Urinary bladder (tissue), 4 donors: ENCODE results near the gene RASGRF1. TPM values are rescaled to one million over a fixed set of nuclear protein-coding genes. Genes with fewer than 3 reads are reported as not detected.
A peak's percentile ranks its signal among the peaks of the same experiment; 100 is the strongest.

Experiments used
- DNase-seq: peaks from one replicate; pipeline ENCODE4 v3.0.0-alpha.2; 2015; ENCODE audit errors: extremely low spot score
- H3K27ac ChIP-seq: one replicate; pipeline ENCODE4 v1.5.1; 2013; ENCODE audit warnings: low read depth, mild to moderate bottlenecking, moderate library complexity
- H3K36me3 ChIP-seq: one replicate; pipeline ENCODE4 v1.6.1; 2013; ENCODE audit warnings: mild to moderate bottlenecking, moderate library complexity; ENCODE audit not compliant: insufficient read depth
- H3K4me1 ChIP-seq: one replicate; pipeline ENCODE4 v1.6.1; 2013; ENCODE audit warnings: mild to moderate bottlenecking, moderate library complexity; ENCODE audit not compliant: insufficient read depth
- H3K4me3 ChIP-seq: one replicate; pipeline ENCODE4 v1.5.1; 2013; ENCODE audit warnings: low read depth, low read length
- WGBS: extraction: QIAGEN DNeasy Blood & Tissue Kit; methylation state at CpG from one replicate; pipeline ENCODE4 v1.1.7; 2013; 5-methylcytosine and 5-hydroxymethylcytosine counted together
- polyA plus RNA-seq: library from polyadenylated mRNA; stranded (reverse); fragments of 200-250 nt; gene quantifications from one replicate; pipeline ENCODE4 v1.2.3, GENCODE V29; 2013
- total RNA-seq: library from RNA; depleted of rRNA; stranded (reverse); fragments of >200 nt; gene quantifications from one replicate; pipeline ENCODE4 v1.2.3, GENCODE V29; 2014
- donor health status: healthy with polysubstance abuse.
- donor health status: healthy.

RASGRF1 gene
- total and polyA plus RNA-seq, 2 donors, result 0.10 to 0.48 TPM

DNA sequence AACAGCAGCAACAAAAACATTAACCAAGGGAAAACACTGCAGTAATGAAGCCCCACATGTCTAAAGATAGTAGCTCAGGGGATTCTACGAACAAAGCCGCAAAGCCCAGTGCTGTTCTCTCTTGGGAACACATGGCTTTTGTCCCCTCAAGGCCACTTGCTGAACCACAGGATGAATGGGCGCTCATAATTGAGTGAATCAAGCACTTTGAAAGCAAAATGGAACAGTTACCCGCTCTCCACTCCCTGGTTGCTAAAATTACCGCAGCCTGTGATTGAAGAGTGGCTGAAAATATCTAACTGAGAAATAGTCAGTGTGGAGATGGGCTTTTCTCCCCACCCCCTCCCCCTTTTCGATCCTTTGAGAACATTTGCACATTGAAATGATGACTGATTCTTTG is 39.6 kb downstream of the RASGRF1 start:
- no peak for DNase-seq
- Histone ChIP-seq H3K27ac (no peak overlapping the region), H3K4me1 (no peaks in the 10 kb centered on the region), H3K4me3 (no peak overlapping the region), H3K36me3 (no peaks in the 10 kb centered on the region)
- WGBS, result 79% methylated on average over 6 of the region's 6 CpGs

DNA sequence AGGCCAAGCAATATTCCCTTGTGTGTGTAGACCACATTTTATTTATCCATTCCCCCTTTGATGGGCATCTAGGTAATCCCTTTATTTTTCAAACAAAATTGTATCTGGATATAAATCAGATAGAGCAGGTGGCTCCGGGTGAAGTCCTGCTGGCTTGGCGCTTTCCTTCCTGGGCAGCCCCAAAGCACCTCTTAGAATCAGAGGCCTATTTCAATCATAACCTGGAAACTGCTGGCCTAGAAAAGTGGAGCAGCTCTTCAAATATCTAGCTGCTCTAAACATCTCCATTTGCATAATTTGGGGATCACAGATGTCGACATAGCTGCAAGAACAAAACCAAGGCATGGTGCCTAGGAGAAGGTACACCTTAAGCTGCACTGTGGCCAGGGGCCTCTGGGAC is 40.2 kb downstream of the RASGRF1 start:
- DNase-seq, result no peak
- no peaks in the 10 kb centered on the region for H3K36me3 ChIP-seq
- no peak overlapping the region for H3K27ac ChIP-seq
- H3K4me1 ChIP-seq, result no peaks in the 10 kb centered on the region
- WGBS, result 87% methylated on average over 3 of the region's 3 CpGs
- no peak overlapping the region for H3K4me3 ChIP-seq

DNA sequence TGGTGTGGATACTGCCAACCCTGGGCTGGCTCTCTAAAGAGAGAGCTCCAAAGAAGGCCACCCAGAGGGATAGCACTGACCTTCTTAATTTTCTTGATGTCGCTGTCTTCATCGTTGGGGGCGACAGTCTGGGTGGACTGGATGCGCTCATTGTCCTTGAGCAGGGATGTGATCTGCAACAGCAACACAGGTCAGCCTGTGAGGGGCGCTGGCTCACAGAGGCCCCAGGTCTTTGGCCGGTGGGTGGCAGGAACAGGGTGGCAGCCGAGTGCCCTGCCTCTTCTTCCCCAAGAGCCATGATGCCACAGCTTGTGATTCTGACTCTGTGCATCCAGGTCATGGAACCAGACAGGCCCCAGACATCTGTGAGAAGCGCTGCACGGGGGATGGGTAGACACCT is 41.2 kb downstream of the RASGRF1 start:
- H3K4me1 ChIP-seq, result no peaks in the 10 kb centered on the region
- no peak overlapping the region for H3K4me3 ChIP-seq
- H3K36me3 ChIP-seq, result no peaks in the 10 kb centered on the region
- WGBS, result 90% methylated on average over 9 of the region's 9 CpGs
- H3K27ac ChIP-seq, result no peak overlapping the region
- DNase-seq, result no peak

DNA sequence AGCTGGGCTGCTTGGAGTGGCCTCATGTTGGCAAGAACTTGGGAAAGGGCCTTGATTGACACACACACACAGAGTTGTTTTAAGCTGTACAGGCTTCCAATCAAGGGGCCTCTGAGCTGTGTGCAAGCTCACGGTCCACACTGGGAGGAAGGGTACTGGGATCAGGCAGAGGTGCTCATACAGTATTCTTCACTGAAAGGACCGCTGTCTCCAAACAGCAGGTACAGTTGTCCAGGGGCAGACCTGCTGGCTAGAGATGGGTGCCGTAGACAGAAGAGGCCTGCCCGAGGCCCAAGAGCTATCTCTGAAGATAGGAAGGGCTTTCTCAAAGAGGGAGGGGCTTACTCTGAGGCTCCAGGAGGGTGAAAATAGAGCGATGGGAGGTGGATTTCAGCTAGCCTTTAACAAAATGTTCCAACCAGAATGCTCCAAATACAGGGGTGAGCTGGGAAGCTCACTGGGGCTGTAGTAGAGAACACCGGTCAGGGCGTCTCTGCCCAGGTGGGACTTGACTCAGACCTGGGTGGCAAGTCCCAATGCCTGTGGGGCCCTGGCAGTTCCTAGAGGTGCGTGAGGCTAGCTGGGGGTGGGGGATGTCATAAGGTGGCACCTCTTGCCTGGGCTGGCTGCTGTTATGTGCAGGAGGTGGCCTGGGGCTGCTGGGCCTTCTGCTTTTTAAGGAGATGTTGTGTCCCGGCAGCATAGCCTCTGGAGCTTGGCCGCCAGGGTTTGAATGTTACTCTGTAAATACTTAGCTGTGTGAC is 42.7 kb downstream of the RASGRF1 start:
- no peak overlapping the region for H3K27ac ChIP-seq
- 85% methylated on average over 10 of the region's 10 CpGs for WGBS
- no peaks in the 10 kb centered on the region for H3K4me1 ChIP-seq
- DNase-seq, result no peak
- no peaks in the 10 kb centered on the region for H3K36me3 ChIP-seq
- H3K4me3 ChIP-seq, result no peak overlapping the region

DNA sequence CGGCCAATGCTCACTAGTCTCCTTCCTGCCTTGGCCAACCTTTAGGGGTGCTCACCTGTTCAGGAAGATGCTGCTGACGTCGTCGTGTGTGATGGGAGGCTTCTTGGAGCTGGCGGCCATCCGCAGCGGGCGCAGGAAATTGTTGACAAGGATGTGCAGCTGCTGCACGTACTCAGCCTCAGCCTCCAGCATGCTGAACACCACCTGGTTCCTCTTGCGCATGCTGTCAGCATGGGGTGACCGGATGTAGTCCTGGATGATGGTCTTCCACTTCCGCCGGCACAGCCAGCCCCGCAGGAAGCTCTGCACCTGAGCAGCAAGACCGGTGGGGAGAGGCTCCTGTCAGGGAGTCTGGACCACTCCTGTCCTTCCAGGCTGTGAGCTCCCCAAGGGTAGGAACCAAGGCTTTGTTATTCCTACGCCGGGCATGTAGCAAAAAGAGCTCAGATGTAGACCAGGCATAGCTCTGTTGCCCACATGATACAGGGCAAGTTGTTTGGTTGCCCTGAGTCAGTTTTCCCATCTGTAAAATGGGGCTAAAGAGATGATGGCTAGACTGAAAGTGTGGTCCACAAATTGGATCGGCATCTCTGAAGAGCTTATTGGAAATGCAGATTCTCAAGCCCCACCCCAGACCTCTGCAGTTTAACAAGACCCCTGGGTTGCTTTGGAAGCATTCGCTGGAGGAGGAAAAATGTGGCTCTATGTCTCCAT is 43.7 kb downstream of the RASGRF1 start:
- no peak for DNase-seq
- H3K27ac ChIP-seq, result no peak overlapping the region
- H3K4me3 ChIP-seq, result no peak overlapping the region
- no peaks in the 10 kb centered on the region for H3K36me3 ChIP-seq
- 85% methylated on average over 19 of the region's 19 CpGs for WGBS
- no peaks in the 10 kb centered on the region for H3K4me1 ChIP-seq

DNA sequence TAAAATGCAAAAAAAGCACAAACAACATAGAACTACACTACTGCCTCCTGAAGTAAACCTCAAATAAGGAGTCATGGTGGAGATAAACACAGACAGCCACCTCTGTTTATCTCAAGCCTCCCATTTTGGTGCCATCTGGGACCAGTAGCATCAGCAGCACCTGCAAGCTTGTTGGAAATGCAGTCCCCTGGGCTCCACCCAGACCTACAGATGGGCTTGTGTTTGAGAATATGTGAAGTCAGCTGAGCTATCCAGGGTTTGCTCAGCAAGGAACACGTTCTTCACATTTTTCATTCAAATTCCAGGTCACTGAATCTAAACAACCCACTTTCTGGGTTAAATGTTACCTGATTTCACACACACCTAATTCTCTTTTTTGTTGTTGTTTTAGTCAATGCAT is 45.5 kb downstream of the RASGRF1 start:
- H3K4me3 ChIP-seq, result no peak overlapping the region
- H3K36me3 ChIP-seq, result no peaks in the 10 kb centered on the region
- no peak for DNase-seq
- no peak overlapping the region for H3K27ac ChIP-seq
- WGBS, result 57% methylated on average over 1 of the region's 1 CpG
- no peaks in the 10 kb centered on the region for H3K4me1 ChIP-seq

DNA sequence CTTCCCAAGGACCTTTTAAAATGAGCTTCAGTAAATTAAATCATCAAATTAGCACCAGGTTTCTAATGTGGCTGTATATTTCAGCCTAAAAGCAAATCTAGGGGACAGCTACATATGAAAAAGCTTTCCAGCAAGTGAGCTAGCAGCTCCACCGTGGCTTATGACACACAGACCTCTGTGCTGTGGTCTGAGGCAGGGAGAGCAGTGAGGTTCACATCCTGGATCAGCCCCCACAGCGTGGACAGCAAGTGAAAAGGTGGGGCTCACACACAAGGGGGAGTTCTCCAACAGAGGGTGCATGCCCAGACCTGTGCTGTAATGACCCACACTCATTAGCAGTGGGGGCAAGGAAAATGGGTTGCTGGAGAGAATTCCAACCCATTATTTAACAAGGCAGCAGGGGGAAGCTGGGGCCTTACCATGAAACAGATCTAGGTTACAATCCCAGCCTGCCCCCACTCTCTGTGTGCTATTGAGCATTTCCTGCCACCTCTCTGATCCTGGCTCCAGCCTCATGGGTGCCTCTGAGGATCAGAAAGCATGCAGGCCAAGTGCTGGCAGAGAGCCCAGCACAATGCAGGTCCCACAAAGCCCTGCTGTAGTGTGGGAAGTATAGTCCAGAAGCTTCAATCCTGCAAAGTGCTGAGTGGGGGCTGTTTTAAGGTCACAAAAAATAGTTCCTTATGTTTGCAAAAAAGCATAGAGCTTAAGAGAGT is 48.2 kb downstream of the RASGRF1 start:
- 63% methylated on average over 2 of the region's 2 CpGs for whole genome bisulfite sequencing
- no peak for DNase-seq
- Histone ChIP-seq H3K4me3 (no peak overlapping the region), H3K4me1 (no peaks in the 10 kb centered on the region), H3K27ac (no peak overlapping the region), H3K36me3 (no peaks in the 10 kb centered on the region)

DNA sequence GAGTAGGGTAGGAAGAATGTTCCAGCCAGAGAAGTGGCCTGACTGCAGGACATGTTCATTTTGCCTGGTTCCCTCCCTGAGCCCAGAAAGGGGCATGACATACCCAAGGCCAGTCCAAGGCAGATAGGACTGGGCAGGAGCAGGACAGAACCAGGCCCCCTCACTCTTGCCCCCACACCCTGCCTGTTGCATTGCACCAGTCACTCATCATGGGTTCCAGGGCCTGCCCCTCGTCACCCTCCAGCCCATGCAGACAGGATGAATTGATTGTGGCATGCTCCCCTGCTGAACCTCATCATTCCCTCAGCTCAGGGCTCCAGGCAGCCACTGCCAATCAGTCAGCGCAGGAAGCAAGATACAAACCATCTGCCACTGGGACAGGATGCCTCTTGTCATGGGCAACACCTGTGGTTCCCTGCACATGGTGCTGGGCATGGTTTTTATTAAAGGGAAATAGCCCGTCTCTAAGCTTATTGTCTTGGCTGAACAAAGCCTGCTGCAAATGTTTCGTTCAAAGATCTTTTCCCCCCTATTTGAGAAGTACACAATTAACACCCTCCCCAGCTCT is 48.9 kb downstream of the RASGRF1 start:
- no peak for DNase-seq
- 65% methylated on average over 4 of the region's 4 CpGs for WGBS

DNA sequence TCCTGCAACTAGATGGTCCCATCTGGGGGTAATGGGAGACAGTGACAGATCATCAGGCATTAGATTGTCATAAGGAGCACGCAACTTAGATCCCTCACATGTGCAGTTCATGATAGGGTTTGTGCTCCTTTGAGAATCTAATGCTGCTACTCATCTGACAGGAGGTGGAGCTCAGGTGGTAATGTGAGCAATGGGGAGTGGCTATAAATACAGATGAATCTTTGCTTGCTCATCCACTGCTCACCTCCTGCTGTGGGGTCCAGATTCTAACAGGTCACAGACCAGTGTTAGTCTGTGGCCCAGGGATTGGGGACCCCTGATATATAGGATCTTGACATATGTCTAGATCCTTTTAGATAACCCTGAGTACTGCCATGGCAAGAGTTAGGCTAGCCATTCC is 52.7 kb downstream of the RASGRF1 start:
- Histone ChIP-seq H3K36me3 (no peaks in the 10 kb centered on the region), H3K27ac (no peak overlapping the region), H3K4me3 (no peak overlapping the region), H3K4me1 (no peaks in the 10 kb centered on the region)
- DNase-seq, result no peak
- WGBS, result 88% methylated on average over 1 of the region's 1 CpG

More for the DNA sequence above, 48.9 kb downstream of the RASGRF1 start:
- H3K4me3 ChIP-seq, result no peak overlapping the region
- H3K36me3 ChIP-seq, result no peaks in the 10 kb centered on the region
- no peaks in the 10 kb centered on the region for H3K4me1 ChIP-seq
- no peak overlapping the region for H3K27ac ChIP-seq

DNA sequence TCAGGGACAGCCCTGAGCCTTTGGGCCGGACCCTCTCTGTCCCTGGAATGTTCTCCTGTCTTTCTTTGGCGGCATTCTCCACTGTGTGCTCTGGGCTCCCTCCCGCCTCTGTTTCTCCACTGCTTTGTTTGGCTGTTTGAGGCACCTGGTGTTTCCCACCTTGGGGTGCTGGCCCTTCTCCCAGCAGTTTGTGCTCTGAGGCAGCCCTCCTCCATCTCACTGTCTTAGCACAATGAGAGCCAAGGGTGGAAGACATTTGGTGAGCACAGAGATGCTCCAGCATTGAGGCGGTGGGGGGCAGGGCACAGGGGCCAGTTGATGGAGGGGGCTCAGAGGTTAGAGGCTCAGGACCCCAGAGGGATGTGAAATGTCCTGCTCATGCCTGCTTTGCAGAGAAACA is 54.3 kb downstream of the RASGRF1 start:
- WGBS, result 79% methylated on average over 4 of the region's 4 CpGs
- H3K36me3 ChIP-seq, result no peaks in the 10 kb centered on the region
- no peaks in the 10 kb centered on the region for H3K4me1 ChIP-seq
- H3K27ac ChIP-seq, result no peak overlapping the region
- DNase-seq, result no peak
- H3K4me3 ChIP-seq, result no peak overlapping the region

DNA sequence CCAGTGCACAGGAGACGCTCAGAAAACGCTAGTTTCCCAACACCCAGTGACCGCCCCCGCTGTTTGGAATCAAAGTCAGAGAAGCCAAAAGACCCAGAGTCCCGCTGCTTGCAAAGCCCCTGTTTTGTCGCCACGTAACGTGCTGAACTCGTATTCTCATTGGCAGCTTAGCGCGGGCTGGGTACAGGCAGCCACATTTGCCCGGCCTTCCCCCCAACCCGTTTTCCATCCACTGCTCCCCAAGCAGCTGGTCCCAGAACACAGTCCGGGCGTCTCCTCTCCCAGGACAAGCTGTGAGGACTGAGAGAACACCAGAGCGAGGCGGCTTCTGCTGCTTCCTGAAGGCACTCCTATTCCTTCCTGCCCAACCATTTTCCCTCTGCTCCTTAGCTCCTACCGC is 54.8 kb downstream of the RASGRF1 start:
- no peaks in the 10 kb centered on the region for H3K36me3 ChIP-seq
- no peak for DNase-seq
- H3K4me1 ChIP-seq, result no peaks in the 10 kb centered on the region
- H3K4me3 ChIP-seq, result no peak overlapping the region
- WGBS, result 38% methylated on average over 18 of the region's 18 CpGs
- H3K27ac ChIP-seq, result no peak overlapping the region

DNA sequence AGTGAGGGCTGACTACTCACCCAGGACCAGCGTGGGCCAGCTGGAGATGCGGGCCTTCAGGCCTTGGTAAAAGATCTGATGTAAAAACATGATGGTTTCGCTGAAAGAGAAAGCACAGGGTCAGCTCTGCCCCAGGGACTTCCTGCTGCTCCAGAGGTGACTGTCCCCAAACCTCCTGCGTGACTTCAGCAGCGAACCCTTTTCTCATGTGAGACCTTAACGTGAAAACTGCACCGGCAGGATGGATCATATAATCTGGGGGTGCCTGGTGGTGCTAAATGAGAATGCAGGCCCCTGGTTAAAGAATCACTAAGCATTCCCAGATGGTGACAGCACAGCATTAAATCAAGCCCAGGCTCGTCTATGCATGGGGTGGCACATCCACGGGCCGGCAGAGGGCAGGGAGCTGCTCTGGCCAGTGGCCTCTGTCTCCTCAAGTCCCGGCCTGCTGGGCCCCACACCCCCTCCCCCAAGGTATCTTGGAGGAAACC is 55.4 kb downstream of the RASGRF1 start:
- WGBS, result 57% methylated on average over 11 of the region's 11 CpGs
- Histone ChIP-seq H3K4me1 (no peaks in the 10 kb centered on the region), H3K4me3 (no peak overlapping the region), H3K27ac (no peak overlapping the region), H3K36me3 (no peaks in the 10 kb centered on the region)
- DNase-seq, result peak; percentile 40

DNA sequence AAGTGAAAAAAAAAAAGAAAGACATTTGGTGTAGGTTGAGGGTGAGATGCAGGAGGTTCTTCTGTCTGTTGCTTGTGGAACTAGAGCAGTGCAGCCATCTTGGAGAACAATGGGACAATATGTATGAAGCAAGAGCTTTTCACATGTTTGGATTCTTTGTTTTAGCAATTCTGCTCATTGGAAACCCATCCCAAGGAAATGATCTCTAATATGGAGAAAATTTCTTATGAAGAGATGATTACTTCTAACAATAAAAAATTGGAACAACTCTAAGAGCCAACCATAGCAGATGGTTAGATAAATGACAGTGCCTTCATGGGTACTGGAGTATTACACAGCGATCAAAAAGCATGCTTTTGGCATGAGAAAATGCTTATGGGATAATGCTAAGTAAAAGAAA is 56.3 kb downstream of the RASGRF1 start:
- no peak for DNase-seq
- Histone ChIP-seq H3K36me3 (no peaks in the 10 kb centered on the region), H3K4me3 (no peak overlapping the region), H3K4me1 (no peaks in the 10 kb centered on the region), H3K27ac (no peak overlapping the region)
- 99% methylated on average over 1 of the region's 1 CpG for WGBS
